Measurements from ENCODE around the gene NPEPPS.

NPEPPS gene

DNA sequence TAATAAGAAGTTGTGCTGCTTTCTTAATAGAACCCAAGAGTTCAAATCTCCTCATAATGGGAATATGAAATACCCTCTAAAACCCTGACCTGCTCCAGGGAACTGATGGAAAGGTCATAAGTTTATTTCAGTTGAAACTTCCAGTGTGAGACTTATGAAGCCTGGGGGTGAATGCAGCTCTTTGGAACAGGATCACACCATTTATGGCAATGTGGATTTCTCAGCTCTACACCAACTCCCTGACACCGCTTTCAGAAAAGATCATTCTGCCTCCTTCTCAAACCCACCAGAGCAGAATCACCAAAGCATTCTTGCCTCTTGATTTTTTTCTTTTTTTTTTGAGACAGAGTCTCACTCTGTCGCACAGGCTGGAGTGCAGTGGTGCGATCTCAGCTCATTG, 102.1 kb downstream of the NPEPPS start:
- no peak overlapping the region for H3K4me3 ChIP-seq (ENCODE audit: low read depth, low read length)
- TF ChIP-seq, protein P1, sequence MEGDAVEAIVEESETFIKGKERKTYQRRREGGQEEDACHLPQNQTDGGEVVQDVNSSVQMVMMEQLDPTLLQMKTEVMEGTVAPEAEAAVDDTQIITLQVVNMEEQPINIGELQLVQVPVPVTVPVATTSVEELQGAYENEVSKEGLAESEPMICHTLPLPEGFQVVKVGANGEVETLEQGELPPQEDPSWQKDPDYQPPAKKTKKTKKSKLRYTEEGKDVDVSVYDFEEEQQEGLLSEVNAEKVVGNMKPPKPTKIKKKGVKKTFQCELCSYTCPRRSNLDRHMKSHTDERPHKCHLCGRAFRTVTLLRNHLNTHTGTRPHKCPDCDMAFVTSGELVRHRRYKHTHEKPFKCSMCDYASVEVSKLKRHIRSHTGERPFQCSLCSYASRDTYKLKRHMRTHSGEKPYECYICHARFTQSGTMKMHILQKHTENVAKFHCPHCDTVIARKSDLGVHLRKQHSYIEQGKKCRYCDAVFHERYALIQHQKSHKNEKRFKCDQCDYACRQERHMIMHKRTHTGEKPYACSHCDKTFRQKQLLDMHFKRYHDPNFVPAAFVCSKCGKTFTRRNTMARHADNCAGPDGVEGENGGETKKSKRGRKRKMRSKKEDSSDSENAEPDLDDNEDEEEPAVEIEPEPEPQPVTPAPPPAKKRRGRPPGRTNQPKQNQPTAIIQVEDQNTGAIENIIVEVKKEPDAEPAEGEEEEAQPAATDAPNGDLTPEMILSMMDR (IDR thresholded peaks at IDR 0.05; ENCODE audit: insufficient read depth, low read depth, low read length, missing control alignments) = no peak
- DNase-seq (ENCODE audit: low read depth) = no peak

DNA sequence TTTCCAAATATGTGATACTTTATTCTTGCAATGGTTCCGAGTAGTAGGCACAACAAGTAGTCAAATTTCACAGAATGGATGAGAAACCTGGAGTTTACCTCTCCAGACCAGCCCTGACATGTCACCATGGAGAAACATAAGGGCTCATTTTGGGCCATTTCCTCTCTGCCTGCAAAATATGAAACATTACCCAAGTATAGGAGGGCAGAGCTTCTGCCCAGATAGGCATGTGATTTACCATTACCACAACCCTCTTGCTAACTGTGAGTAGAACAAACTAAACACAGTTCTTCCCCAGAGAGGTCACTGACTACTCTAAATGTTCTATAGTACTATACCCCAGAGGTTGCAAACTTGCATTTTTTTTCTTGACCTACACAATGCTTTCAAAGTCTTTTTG, 103.1 kb downstream of the NPEPPS start:
- no peak overlapping the region for H3K4me3 ChIP-seq (ENCODE audit: low read depth, low read length)
- no peak for DNase-seq (ENCODE audit: low read depth)
- TF ChIP-seq, protein P1 (IDR thresholded peaks at IDR 0.05; ENCODE audit: insufficient read depth, low read depth, low read length, missing control alignments) = no peak

- TF ChIP-seq, protein P1 (IDR thresholded peaks at IDR 0.05; ENCODE audit: insufficient read depth, low read depth, low read length, missing control alignments) = no peak
Measured at GRCh38 chr17:47634870-47635269, 104.0 kb downstream of the NPEPPS start.

DNA sequence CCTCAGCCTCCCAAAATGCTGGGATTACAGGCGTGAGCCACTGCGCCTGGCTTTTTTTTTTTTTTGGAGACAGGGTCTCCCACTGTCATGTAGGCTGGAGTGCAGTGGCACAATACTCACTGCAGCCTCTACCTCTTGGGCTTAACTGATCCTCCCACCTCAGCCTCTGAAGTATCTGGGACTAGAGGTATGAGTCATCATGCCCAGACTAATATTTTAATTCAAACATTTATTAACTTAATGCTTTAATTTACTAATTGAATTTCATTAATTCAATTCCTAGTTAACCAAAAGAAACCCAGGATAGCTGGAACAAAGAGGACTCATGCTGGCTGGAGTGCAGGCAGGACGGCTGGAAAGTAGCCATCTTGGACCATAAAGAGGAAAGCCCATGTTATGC, 104.8 kb downstream of the NPEPPS start:
- no peak for DNase-seq (ENCODE audit: low read depth)
- TF ChIP-seq, protein P1 (IDR thresholded peaks at IDR 0.05; ENCODE audit: insufficient read depth, low read depth, low read length, missing control alignments) = no peak
- H3K4me3 ChIP-seq (ENCODE audit: low read depth, low read length) = no peak overlapping the region

More at GRCh38 chr17:47634870-47635269, 104.0 kb downstream of the NPEPPS start:
- no peak overlapping the region for H3K4me3 ChIP-seq (ENCODE audit: low read depth, low read length)
- DNase-seq (ENCODE audit: low read depth) = no peak

- no peak overlapping the region for H3K4me3 ChIP-seq (ENCODE audit: low read depth, low read length)
- DNase-seq (ENCODE audit: low read depth) = no peak
- TF ChIP-seq, protein P1 (IDR thresholded peaks at IDR 0.05; ENCODE audit: insufficient read depth, low read depth, low read length, missing control alignments) = no peak
Measured at GRCh38 chr17:47636273-47637030, 105.5 kb downstream of the NPEPPS start.

- TF ChIP-seq, protein P1 (IDR thresholded peaks at IDR 0.05; ENCODE audit: insufficient read depth, low read depth, low read length, missing control alignments) = no peak
- no peak overlapping the region for H3K4me3 ChIP-seq (ENCODE audit: low read depth, low read length)
- DNase-seq (ENCODE audit: low read depth) = no peak
Measured at GRCh38 chr17:47638903-47639302, 108.0 kb downstream of the NPEPPS start.

DNA sequence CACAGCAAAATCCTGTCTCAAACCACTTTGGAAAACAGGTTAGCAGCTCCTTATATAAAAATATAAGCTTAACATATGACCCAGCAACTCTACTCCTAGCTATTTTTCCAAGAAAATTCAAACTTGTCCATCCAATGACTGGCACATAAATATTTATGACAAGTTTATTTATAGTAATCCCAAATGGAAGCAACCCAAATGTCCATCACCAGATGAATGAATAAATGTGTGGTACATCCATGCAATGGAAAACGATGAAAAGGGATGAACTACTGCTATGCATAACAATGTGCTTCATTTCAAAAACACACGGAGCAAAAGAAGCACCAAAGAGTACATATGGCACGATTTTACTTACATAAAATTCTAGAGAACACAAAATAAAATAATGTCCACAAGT, 109.2 kb downstream of the NPEPPS start:
- H3K4me3 ChIP-seq (ENCODE audit: low read depth, low read length) = no peak overlapping the region
- DNase-seq (ENCODE audit: low read depth) = no peak
- TF ChIP-seq, protein P1 (IDR thresholded peaks at IDR 0.05; ENCODE audit: insufficient read depth, low read depth, low read length, missing control alignments) = no peak

Measured in GM12865 (cell line).